HG03354 (cell line): ENCODE measurements around the gene LRRC37A2.
"Not testable (repeated sequence)": the region's sequence is repeated elsewhere in the genome, so short reads cannot be mapped to it uniquely, and the experiment has no call there.

Source experiments
- ATAC-seq: cut with Tn5 transposase; IDR thresholded peaks from one replicate; pipeline ENCODE4 v1.9.1; 2021; ENCODE audit warnings: mild to moderate bottlenecking; ENCODE audit not compliant: unreplicated experiment, poor library complexity, severe bottlenecking

Gene LRRC37A2

DNA sequence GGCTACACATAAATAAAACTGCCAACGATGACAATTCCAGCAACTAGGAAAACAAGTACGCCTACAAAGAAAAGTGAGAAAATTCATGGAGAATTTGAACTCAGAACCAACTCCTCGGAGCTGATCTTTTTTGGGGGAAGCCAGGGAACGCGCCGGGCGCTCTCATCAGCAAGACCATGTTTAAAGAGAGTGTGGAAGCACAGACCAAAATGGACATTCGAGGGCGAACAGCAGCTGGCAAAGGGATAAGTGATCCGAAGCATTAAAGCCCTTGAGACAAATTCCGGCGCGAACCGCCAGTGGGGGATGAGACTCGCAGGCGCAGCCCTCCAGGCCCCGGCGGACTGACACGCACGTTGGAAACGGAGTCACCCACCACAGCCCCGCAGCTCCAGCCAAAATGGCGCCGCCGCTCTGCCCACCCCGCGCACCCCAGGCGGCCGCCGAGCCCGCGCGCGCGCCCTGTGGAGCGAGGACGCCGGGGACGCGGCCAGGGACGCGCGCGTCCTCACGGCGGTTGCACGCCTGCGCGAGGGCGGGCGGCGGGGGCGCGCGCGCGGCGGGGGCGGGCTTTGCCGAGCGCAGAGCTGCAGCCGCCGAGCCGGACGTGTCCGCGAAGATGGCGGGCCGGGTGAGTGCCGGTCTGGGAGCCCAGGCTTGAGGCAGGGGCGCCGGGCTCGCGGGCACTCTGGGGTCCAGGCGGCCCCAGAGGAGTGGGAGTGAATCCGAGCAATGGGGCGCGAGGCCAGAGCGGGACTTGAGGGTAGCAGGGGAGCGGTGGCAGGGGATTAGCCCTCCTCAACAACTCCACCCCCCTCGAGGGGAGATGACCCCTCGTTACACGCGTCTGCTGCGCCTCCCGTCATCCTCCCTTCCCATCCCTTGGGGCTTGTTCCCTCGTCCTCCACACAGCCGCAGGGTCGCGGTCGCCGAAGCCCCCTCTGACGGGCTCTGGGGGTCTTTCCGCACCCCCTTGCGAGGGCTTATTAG, 78.2 kb downstream of the LRRC37A2 start, which contains the start of gene NSF:
Gene NSF (plus strand): TSS at position 513 of the 990 bp plus-strand sequence. CDS start 107 bp downstream, at position 620.
- ATAC-seq = peak; percentile 79

DNA sequence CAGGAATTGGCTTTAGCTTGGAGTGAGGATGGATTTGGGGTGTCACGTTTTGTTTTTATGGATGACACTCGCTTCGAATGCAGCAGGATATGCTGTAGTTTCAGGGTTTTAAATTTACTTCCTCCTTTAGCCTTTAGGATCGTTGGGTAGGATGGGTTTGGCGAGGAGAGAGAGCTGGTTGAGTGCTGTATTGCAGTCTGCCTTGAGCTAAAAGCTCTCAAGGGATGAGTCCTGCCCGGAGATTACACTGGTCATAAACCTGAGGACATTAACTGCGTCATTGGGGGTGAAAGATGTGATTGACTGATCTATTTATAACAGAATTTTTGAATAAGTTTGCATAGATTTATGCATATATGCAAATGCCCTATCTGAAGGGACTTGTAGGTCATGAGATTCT, 79.1 kb downstream of the LRRC37A2 start:
- peak; percentile 60 for ATAC-seq

DNA sequence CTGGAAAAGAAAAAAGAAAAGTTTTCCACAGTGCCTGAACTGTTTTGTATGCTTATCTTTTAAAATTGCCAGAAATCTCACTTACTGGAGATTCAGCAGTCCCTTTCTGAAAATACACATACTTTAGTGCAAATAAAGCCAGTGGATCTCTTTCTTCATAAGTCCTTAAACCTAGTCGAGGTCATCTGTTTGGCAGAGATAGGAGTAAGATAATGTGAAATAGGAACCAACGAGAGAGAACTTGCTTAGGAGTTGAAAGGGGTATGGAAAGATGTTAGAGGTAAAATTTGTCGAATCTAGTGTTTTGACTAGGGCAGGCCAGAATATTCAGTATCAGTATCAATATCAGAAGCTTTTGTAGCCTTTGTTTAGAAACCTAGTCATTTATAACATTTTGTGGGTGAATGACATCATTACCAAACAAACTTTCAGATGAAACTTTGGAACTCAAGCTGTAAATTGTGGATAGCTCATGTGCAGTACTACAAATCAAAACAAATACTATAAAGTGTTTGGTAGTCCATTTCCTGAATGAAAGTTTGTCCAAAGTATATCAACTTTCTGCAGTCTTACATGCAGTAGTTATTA, 86.2 kb downstream of the LRRC37A2 start:
- peak; percentile 55 for ATAC-seq

DNA sequence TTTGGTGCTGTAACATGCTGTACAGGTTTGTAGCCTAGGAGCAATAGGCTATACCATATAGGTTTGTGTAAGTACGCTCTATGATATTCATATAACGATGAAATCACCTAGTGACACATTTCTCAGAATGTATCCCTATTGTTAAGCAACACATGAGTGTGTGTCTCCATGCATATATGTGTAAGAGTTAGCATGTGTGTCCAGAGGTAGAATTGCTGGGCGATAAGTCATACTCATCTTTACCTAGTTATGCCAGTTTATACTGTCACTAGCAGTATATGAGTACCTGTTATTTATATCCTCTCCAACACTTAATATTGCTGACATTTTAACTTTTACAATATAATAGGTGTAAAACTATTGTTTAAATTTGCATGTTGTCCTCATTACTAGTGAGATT, 88.5 kb downstream of the LRRC37A2 start:
- not testable (repeated sequence) for ATAC-seq

DNA sequence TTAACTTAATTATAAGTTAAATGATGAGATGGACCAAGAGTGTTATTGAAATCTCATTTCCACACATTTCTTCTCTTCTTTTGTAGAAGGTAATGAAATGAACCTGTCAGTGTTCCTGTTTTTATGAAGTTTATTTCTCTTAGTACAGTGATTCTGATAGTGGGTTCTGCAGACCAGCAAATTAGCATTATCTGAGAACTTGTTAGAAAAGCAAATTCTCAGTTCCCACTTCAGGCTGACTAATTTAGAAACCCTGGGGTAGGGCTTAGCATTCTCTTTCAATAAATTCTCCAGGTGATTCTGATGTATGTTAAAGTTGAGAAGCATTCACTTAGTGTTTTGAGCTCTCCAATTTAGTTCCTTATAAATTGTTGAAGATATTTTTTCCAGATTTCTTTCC, 90.9 kb downstream of the LRRC37A2 start:
- ATAC-seq = peak; percentile 93
